ENCODE measurements around the gene SPINT1. TPM values are rescaled to one million over a fixed set of nuclear protein-coding genes. Genes with fewer than 3 reads are reported as not detected.

SPINT1 gene
- total and polyA plus RNA-seq, 8 donors = 39.3 to 123 (median 51.1) TPM

- peak in 2 of 4 donors; percentile 10 to 31 for TF ChIP-seq CTCF (IDR thresholded peaks at IDR 0.05)
- H3K4me1 ChIP-seq = peaks cover 0 to 7% (median 0%) of the 10 kb centered on the region in 3 donors
- DNase-seq (peak in 5 of 6 donors; percentile 44 to 86 (median 70)), FAIRE-seq (no peak), ATAC-seq (peak; percentile 41 to 69 (median 55))
- no peaks in the 10 kb centered on the region for H3K9me3 ChIP-seq
- peak overlapping the region; percentile 44 to 85 (median 76) for H3K4me3 ChIP-seq
- no peaks in the 10 kb centered on the region for H3K27me3 ChIP-seq
- WGBS, 2 donors = 2 to 3% methylated on average over 26 to 33 of the region's 33 CpGs
- intact Hi-C loops (cut with DNase I) = loop anchor here in 1 of 3 donors (5.0 kb wide), 1 partner anchor 38 kb away; no protein-coding TSS in a partner anchor
- H3K27ac ChIP-seq = peak overlapping the region; percentile 56 to 85 (median 78)
- H3K36me3 ChIP-seq = peaks cover 0 to 14% (median 4%) of the 10 kb centered on the region in 3 donors
These were observed 51.0 kb downstream of the SPINT1 start for GRCh38 chr15:40894681-40895448.

DNA sequence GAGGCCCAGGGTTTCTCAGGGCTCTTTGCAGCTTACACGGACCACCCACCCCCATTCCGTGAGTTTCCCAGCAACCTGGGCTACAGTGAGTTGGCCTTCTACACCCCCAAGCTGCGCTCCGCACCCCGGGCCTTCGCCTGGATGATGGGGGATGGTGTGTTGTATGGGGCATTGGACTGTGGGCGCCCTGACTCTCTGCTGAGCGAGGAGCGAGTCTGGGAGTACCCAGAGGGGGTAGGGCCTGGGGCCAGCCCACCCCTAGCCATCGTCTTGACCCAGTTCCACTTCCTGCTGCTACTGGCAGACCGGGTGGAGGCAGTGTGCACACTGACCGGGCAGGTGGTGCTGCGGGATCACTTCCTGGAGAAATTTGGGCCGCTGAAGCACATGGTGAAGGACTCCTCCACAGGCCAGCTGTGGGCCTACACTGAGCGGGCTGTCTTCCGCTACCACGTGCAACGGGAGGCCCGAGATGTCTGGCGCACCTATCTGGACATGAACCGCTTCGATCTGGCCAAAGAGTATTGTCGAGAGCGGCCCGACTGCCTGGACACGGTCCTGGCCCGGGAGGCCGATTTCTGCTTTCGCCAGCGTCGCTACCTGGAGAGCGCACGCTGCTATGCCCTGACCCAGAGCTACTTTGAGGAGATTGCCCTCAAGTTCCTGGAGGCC, 55.8 kb downstream of the SPINT1 start:
- FAIRE-seq (no peak), ATAC-seq (no peak), DNase-seq (peak in 1 of 6 donors; percentile 66)
- H3K4me1 ChIP-seq = peaks cover 0 to 15% (median 0%) of the 10 kb centered on the region in 3 donors
- no peaks in the 10 kb centered on the region for H3K27me3 ChIP-seq
- H3K36me3 ChIP-seq = peaks cover 0 to 36% (median 12%) of the 10 kb centered on the region in 3 donors
- 92% methylated on average over 33 of the region's 33 CpGs for WGBS, 2 donors
- no peaks in the 10 kb centered on the region for H3K9me3 ChIP-seq
- H3K4me3 ChIP-seq = no peak overlapping the region
- H3K27ac ChIP-seq = no peak overlapping the region
- TF ChIP-seq CTCF (IDR thresholded peaks at IDR 0.05) = no peak
- intact Hi-C loops (cut with DNase I) = loop anchor here in 2 of 3 donors (5.0 to 10.0 kb wide), 3 partner anchors 115 to 425 kb away; no protein-coding TSS in a partner anchor

DNA sequence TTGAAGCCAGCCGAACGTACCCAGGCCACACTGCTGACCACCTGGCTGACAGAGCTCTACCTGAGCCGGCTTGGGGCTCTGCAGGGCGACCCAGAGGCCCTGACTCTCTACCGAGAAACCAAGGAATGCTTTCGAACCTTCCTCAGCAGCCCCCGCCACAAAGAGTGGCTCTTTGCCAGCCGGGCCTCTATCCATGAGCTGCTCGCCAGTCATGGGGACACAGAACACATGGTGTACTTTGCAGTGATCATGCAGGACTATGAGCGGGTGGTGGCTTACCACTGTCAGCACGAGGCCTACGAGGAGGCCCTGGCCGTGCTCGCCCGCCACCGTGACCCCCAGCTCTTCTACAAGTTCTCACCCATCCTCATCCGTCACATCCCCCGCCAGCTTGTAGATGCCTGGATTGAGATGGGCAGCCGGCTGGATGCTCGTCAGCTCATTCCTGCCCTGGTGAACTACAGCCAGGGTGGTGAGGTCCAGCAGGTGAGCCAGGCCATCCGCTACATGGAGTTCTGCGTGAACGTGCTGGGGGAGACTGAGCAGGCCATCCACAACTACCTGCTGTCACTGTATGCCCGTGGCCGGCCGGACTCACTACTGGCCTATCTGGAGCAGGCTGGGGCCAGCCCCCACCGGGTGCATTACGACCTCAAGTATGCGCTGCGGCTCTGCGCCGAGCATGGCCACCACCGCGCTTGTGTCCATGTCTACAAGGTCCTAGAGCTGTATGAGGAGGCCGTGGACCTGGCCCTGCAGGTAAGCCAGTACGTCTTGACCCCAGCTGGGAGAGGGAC, 56.6 kb downstream of the SPINT1 start:
- intact Hi-C loops (cut with DNase I) = loop anchor here in 2 of 3 donors (5.0 to 10.0 kb wide), 3 partner anchors 114 to 424 kb away; no protein-coding TSS in a partner anchor
- 90 to 91% methylated on average over 36 of the region's 36 CpGs for WGBS, 2 donors
- no peak for TF ChIP-seq CTCF (IDR thresholded peaks at IDR 0.05)
- H3K27me3 ChIP-seq = no peaks in the 10 kb centered on the region
- H3K4me3 ChIP-seq = no peak overlapping the region
- no peaks in the 10 kb centered on the region for H3K9me3 ChIP-seq
- no peak for FAIRE-seq
- peak in 1 of 6 donors; percentile 79 for DNase-seq
- ATAC-seq = no peak
- H3K27ac ChIP-seq = no peak overlapping the region
- peaks cover 0 to 13% (median 0%) of the 10 kb centered on the region in 3 donors for H3K4me1 ChIP-seq
- H3K36me3 ChIP-seq = peaks cover 0 to 36% (median 12%) of the 10 kb centered on the region in 3 donors

- Histone ChIP-seq H3K9me3 (no peaks in the 10 kb centered on the region), H3K27me3 (no peaks in the 10 kb centered on the region), H3K4me1 (peaks cover 0 to 12% (median 0%) of the 10 kb centered on the region in 3 donors), H3K36me3 (peaks cover 0 to 36% (median 12%) of the 10 kb centered on the region in 3 donors), H3K4me3 (no peak overlapping the region), H3K27ac (no peak overlapping the region)
- 77 to 79% methylated on average over 5 of the region's 5 CpGs for WGBS, 2 donors
- DNase-seq (no peak), ATAC-seq (no peak), FAIRE-seq (no peak)
- TF ChIP-seq CTCF (IDR thresholded peaks at IDR 0.05) = no peak
- intact Hi-C loops (cut with DNase I) = loop anchor here in 2 of 3 donors (5.0 to 10.0 kb wide), 3 partner anchors 114 to 424 kb away; no protein-coding TSS in a partner anchor
These were observed 57.2 kb downstream of the SPINT1 start for GRCh38 chr15:40901053-40901443.

Measured in pancreas (tissue), 10 donors.